ENCODE measurements around the gene PLCH1. TPM values are rescaled to one million over a fixed set of nuclear protein-coding genes. Genes with fewer than 3 reads are reported as not detected.

PLCH1 gene
- total and polyA plus RNA-seq, 2 experiments from 2014 or later = 8.1 to 25.3 TPM

DNA sequence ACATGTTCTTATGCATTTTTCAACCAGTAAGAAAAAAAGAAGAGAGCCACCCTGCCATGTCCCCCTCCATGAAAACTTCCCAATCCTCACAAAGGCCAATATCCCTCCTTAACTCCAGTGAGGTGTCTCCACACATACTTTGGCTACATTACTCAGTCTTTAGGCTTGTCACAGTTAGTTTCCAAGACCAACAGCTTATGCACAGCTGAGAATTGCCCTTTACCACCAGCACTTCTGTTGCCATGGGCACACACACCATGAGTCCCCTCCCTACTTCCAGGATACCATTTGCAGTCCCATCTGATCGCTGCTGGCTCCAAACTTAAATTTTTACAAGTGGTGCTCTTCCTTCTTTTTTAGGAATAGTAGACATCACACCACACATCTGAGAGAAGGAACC lies 301.1 kb downstream of the PLCH1 start:
- no peaks in the 10 kb centered on the region for H3K36me3 ChIP-seq (ENCODE audit: insufficient read depth)
- no peaks in the 10 kb centered on the region for H3F3A ChIP-seq (replicated peaks; ENCODE audit: low read depth)
- DNase-seq (ENCODE audit: low spot score) (no peak), ATAC-seq (no peak)
- H3K9me2 ChIP-seq (ENCODE audit: insufficient read depth) = 0 out of 2 replicates have a peak, but pooled peaks cover 17% of the 10 kb centered on the region
- no peak overlapping the region for H3K27ac ChIP-seq (ENCODE audit: low read depth)
- Mint-ChIP-seq H3K4me1 (no peaks in the 10 kb centered on the region), H3K9me3 (no peaks in the 10 kb centered on the region), H3K27me3 (ENCODE audit: insufficient read depth, low read depth, poor library complexity) (no peaks in the 10 kb centered on the region), H3K36me3 (ENCODE audit: low read depth) (no peaks in the 10 kb centered on the region), H3K27ac (no peak overlapping the region), H3K4me3 (no peak overlapping the region)
- TF ChIP-seq EZH2phosphoT487 (IDR thresholded peaks at IDR 0.05; ENCODE audit: unreplicated experiment) (no peak), NANOG (IDR thresholded peaks at IDR 0.05; ENCODE audit: borderline replicate concordance) (no peak), ZNF331 (CRISPR knock-in tag; IDR thresholded peaks at IDR 0.05; ENCODE audit: low read depth) (no peak), ZNF114 (CRISPR knock-in tag; IDR thresholded peaks at IDR 0.05) (no peak), STAT1 (IDR thresholded peaks at IDR 0.05; ENCODE audit: unreplicated experiment) (no peak), POLR2AphosphoS5 (IDR thresholded peaks at IDR 0.05; ENCODE audit: low read depth) (no peak)
- TF ChIP-seq, protein P1, sequence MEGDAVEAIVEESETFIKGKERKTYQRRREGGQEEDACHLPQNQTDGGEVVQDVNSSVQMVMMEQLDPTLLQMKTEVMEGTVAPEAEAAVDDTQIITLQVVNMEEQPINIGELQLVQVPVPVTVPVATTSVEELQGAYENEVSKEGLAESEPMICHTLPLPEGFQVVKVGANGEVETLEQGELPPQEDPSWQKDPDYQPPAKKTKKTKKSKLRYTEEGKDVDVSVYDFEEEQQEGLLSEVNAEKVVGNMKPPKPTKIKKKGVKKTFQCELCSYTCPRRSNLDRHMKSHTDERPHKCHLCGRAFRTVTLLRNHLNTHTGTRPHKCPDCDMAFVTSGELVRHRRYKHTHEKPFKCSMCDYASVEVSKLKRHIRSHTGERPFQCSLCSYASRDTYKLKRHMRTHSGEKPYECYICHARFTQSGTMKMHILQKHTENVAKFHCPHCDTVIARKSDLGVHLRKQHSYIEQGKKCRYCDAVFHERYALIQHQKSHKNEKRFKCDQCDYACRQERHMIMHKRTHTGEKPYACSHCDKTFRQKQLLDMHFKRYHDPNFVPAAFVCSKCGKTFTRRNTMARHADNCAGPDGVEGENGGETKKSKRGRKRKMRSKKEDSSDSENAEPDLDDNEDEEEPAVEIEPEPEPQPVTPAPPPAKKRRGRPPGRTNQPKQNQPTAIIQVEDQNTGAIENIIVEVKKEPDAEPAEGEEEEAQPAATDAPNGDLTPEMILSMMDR (conservative IDR thresholded peaks at IDR 0.05; ENCODE audit: low read depth in 2 of 2) = no peak
- TF ChIP-seq, protein P2, sequence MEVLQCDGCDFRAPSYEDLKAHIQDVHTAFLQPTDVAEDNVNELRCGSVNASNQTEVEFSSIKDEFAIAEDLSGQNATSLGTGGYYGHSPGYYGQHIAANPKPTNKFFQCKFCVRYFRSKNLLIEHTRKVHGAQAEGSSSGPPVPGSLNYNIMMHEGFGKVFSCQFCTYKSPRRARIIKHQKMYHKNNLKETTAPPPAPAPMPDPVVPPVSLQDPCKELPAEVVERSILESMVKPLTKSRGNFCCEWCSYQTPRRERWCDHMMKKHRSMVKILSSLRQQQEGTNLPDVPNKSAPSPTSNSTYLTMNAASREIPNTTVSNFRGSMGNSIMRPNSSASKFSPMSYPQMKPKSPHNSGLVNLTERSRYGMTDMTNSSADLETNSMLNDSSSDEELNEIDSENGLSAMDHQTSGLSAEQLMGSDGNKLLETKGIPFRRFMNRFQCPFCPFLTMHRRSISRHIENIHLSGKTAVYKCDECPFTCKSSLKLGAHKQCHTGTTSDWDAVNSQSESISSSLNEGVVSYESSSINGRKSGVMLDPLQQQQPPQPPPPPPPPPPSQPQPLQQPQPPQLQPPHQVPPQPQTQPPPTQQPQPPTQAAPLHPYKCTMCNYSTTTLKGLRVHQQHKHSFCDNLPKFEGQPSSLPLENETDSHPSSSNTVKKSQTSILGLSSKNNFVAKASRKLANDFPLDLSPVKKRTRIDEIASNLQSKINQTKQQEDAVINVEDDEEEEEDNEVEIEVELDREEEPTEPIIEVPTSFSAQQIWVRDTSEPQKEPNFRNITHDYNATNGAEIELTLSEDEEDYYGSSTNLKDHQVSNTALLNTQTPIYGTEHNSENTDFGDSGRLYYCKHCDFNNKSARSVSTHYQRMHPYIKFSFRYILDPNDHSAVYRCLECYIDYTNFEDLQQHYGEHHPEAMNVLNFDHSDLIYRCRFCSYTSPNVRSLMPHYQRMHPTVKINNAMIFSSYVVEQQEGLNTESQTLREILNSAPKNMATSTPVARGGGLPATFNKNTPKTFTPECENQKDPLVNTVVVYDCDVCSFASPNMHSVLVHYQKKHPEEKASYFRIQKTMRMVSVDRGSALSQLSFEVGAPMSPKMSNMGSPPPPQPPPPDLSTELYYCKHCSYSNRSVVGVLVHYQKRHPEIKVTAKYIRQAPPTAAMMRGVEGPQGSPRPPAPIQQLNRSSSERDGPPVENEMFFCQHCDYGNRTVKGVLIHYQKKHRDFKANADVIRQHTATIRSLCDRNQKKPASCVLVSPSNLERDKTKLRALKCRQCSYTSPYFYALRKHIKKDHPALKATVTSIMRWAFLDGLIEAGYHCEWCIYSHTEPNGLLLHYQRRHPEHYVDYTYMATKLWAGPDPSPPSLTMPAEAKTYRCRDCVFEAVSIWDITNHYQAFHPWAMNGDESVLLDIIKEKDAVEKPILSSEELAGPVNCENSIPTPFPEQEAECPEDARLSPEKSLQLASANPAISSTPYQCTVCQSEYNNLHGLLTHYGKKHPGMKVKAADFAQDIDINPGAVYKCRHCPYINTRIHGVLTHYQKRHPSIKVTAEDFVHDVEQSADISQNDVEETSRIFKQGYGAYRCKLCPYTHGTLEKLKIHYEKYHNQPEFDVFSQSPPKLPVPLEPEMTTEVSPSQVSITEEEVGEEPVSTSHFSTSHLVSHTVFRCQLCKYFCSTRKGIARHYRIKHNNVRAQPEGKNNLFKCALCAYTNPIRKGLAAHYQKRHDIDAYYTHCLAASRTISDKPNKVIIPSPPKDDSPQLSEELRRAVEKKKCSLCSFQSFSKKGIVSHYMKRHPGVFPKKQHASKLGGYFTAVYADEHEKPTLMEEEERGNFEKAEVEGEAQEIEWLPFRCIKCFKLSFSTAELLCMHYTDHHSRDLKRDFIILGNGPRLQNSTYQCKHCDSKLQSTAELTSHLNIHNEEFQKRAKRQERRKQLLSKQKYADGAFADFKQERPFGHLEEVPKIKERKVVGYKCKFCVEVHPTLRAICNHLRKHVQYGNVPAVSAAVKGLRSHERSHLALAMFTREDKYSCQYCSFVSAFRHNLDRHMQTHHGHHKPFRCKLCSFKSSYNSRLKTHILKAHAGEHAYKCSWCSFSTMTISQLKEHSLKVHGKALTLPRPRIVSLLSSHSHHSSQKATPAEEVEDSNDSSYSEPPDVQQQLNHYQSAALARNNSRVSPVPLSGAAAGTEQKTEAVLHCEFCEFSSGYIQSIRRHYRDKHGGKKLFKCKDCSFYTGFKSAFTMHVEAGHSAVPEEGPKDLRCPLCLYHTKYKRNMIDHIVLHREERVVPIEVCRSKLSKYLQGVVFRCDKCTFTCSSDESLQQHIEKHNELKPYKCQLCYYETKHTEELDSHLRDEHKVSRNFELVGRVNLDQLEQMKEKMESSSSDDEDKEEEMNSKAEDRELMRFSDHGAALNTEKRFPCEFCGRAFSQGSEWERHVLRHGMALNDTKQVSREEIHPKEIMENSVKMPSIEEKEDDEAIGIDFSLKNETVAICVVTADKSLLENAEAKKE (CRISPR knock-in tag; IDR thresholded peaks at IDR 0.05) = no peak
- TF ChIP-seq, protein P3, sequence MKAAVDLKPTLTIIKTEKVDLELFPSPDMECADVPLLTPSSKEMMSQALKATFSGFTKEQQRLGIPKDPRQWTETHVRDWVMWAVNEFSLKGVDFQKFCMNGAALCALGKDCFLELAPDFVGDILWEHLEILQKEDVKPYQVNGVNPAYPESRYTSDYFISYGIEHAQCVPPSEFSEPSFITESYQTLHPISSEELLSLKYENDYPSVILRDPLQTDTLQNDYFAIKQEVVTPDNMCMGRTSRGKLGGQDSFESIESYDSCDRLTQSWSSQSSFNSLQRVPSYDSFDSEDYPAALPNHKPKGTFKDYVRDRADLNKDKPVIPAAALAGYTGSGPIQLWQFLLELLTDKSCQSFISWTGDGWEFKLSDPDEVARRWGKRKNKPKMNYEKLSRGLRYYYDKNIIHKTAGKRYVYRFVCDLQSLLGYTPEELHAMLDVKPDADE (IDR thresholded peaks at IDR 0.05) = no peak
- H3K27me3 ChIP-seq (ENCODE audit: insufficient read depth) = no peaks in the 10 kb centered on the region
- no peak overlapping the region for H2AFZ ChIP-seq
- no peaks in the 10 kb centered on the region for H3K79me2 ChIP-seq (replicated peaks; ENCODE audit: insufficient read depth)
- no peak overlapping the region for H3K4me3 ChIP-seq
- H3K4me2 ChIP-seq = no peak overlapping the region
- H4K20me1 ChIP-seq (replicated peaks; ENCODE audit: insufficient read depth) = no peaks in the 10 kb centered on the region
- H3K4me1 ChIP-seq (ENCODE audit: insufficient read depth) = no peaks in the 10 kb centered on the region
